ENCODE measurements around the gene HERC3.

HERC3 gene

GRCh38 chr4:88722276-88722780 is 130.0 kb downstream of the HERC3 start:
- Histone ChIP-seq H3K4me1 (ENCODE audit: insufficient read depth, low read length, severe bottlenecking) (no peaks in the 10 kb centered on the region), H3K4me3 (ENCODE audit: low read depth, low read length, poor library complexity, severe bottlenecking) (no peak overlapping the region), H3K79me2 (ENCODE audit: insufficient read depth, low read length) (no peaks in the 10 kb centered on the region), H3K9me2 (ENCODE audit: low read depth, low read length) (no peaks in the 10 kb centered on the region), H3K36me3 (ENCODE audit: insufficient read depth, low read length) (peaks cover 10% of the 10 kb centered on the region), H3K9me3 (ENCODE audit: low read length) (peaks cover 5% of the 10 kb centered on the region), H3K27ac (ENCODE audit: low read depth, low read length, poor library complexity, severe bottlenecking) (no peak overlapping the region), H3F3A (ENCODE audit: insufficient read depth, low read length) (no peaks in the 10 kb centered on the region), H3K4me2 (ENCODE audit: low read length) (no peak overlapping the region), H2AFZ (ENCODE audit: low read length) (no peak overlapping the region), H3K27me3 (ENCODE audit: insufficient read depth, low read length) (no peaks in the 10 kb centered on the region), H3K9ac (ENCODE audit: low read length) (no peak overlapping the region), H4K20me1 (ENCODE audit: insufficient read depth, low read length) (no peaks in the 10 kb centered on the region)
- TF ChIP-seq EZH2 (IDR thresholded peaks at IDR 0.05; ENCODE audit: borderline replicate concordance, low read length), result no peak
- TF ChIP-seq CTCF (IDR thresholded peaks at IDR 0.05; ENCODE audit: low read length), result no peak

GRCh38 chr4:88722828-88723227 is 130.5 kb downstream of the HERC3 start:
- Histone ChIP-seq H3K36me3 (ENCODE audit: insufficient read depth, low read length) (peaks cover 5% of the 10 kb centered on the region; the same call in 1 of the 2 replicates), H2AFZ (ENCODE audit: low read length) (no peak overlapping the region), H3K4me1 (ENCODE audit: insufficient read depth, low read length, severe bottlenecking) (no peaks in the 10 kb centered on the region), H3K79me2 (ENCODE audit: insufficient read depth, low read length) (no peaks in the 10 kb centered on the region), H3K27ac (ENCODE audit: low read depth, low read length, poor library complexity, severe bottlenecking) (no peak overlapping the region), H3K4me3 (ENCODE audit: low read depth, low read length, poor library complexity, severe bottlenecking) (no peak overlapping the region), H3F3A (ENCODE audit: insufficient read depth, low read length) (no peaks in the 10 kb centered on the region), H4K20me1 (ENCODE audit: insufficient read depth, low read length) (no peaks in the 10 kb centered on the region), H3K4me2 (ENCODE audit: low read length) (no peak overlapping the region), H3K9ac (ENCODE audit: low read length) (no peak overlapping the region), H3K9me3 (ENCODE audit: low read length) (no peaks in the 10 kb centered on the region), H3K9me2 (ENCODE audit: low read depth, low read length) (no peaks in the 10 kb centered on the region), H3K27me3 (ENCODE audit: insufficient read depth, low read length) (no peaks in the 10 kb centered on the region)
- no peak for TF ChIP-seq CTCF (IDR thresholded peaks at IDR 0.05; ENCODE audit: low read length)
- TF ChIP-seq EZH2 (IDR thresholded peaks at IDR 0.05; ENCODE audit: borderline replicate concordance, low read length), result no peak

- H3K27ac ChIP-seq (ENCODE audit: low read depth, low read length, poor library complexity, severe bottlenecking), result no peak overlapping the region
- no peaks in the 10 kb centered on the region for H3K4me1 ChIP-seq (ENCODE audit: insufficient read depth, low read length, severe bottlenecking)
- no peak overlapping the region for H3K4me2 ChIP-seq (ENCODE audit: low read length)
- TF ChIP-seq EZH2 (IDR thresholded peaks at IDR 0.05; ENCODE audit: borderline replicate concordance, low read length) (no peak), CTCF (IDR thresholded peaks at IDR 0.05; ENCODE audit: low read length) (no peak)
- H3K9me2 ChIP-seq (ENCODE audit: low read depth, low read length), result no peaks in the 10 kb centered on the region
- H3K36me3 ChIP-seq (ENCODE audit: insufficient read depth, low read length), result no peaks in the 10 kb centered on the region
- no peaks in the 10 kb centered on the region for H3F3A ChIP-seq (ENCODE audit: insufficient read depth, low read length)
- H4K20me1 ChIP-seq (ENCODE audit: insufficient read depth, low read length), result no peaks in the 10 kb centered on the region
- no peak overlapping the region for H2AFZ ChIP-seq (ENCODE audit: low read length)
- no peak overlapping the region for H3K4me3 ChIP-seq (ENCODE audit: low read depth, low read length, poor library complexity, severe bottlenecking)
- no peaks in the 10 kb centered on the region for H3K9me3 ChIP-seq (ENCODE audit: low read length)
- H3K27me3 ChIP-seq (ENCODE audit: insufficient read depth, low read length), result no peaks in the 10 kb centered on the region
- H3K9ac ChIP-seq (ENCODE audit: low read length), result no peak overlapping the region
- H3K79me2 ChIP-seq (ENCODE audit: insufficient read depth, low read length), result no peaks in the 10 kb centered on the region
These were observed 132.1 kb downstream of the HERC3 start for GRCh38 chr4:88724406-88724805.
